A549 (cell line): ENCODE results near the gene ZSCAN2. TPM values are rescaled to one million over a fixed set of nuclear protein-coding genes. Genes with fewer than 3 reads are reported as not detected.

Experiments
- ATAC-seq, 2 experiments: fragments of 200-7000 bp in 1 of 2; fragments of >200 bp in 1 of 2; cut with Nextera tagmentation in 1 of 2; cut with Tn5 transposase in 1 of 2; 3 replicates each; pipeline versions ENCODE4 v1.8.0 to v1.9.1; 2018 to 2020; ENCODE audit warnings: mild to moderate bottlenecking in 1 of 2, moderate library complexity in 1 of 2
- CTCF ChIA-PET: fragments of 300-600 bp; sonication (Branson Sonifier 250); formaldehyde crosslinking; extraction: SDS; loops from one replicate; lab custom pipeline; 2021; ENCODE audit warnings: antibody characterized with exemption, inconsistent platforms; lab: Yijun Ruan, JAX
- POLR2A ChIA-PET: fragments of 350-600 bp; formaldehyde crosslinking; extraction: SDS; loops from one replicate; lab custom pipeline; 2021; ENCODE audit warnings: antibody characterized with exemption, inconsistent platforms; lab: Yijun Ruan, JAX
- DNase-seq, 2 experiments: peaks; one replicate each; pipeline versions ENCODE4 v3.0.0 to v3.0.0-alpha.2; 2011 to 2016; ENCODE audit warnings: low read depth in 1 of 2, low spot score in 1 of 2
- FAIRE-seq: peaks from 2 replicates; lab custom pipeline; 2011; peaks lifted over from hg19 to GRCh38; lab: Jason Lieb, UNC
- H3K27ac ChIP-seq, 2 experiments: fragments of >200 bp; sonication (Bioruptor Twin); formaldehyde crosslinking; 3 replicates each; pipeline ENCODE4 v1.5.1; 2016 to 2017
- H3K4me1 ChIP-seq: fragments of >200 bp; sonication (Bioruptor Twin); formaldehyde crosslinking; 3 replicates; pipeline ENCODE4 v1.6.1; 2016
- H3K4me2 ChIP-seq: fragments of >200 bp; sonication (Bioruptor Twin); formaldehyde crosslinking; 3 replicates; pipeline ENCODE4 v1.6.1; 2016
- H3K4me3 ChIP-seq: fragments of >200 bp; sonication (Bioruptor Twin); formaldehyde crosslinking; 3 replicates; pipeline ENCODE4 v1.5.1; 2016
- H3K9me3 ChIP-seq: fragments of >200 bp; sonication (Bioruptor Twin); formaldehyde crosslinking; 3 replicates; pipeline ENCODE4 v1.6.1; 2016
- ATOH8 ChIP-seq: fragments of 250-450 bp; sonication (Bioruptor Pico); IDR thresholded peaks from 2 replicates; pipeline ENCODE4 v1.5.0; 2020; ENCODE audit warnings: low read depth, mild to moderate bottlenecking, moderate library complexity
- BCL3 ChIP-seq: fragments of >200 bp; sonication (Bioruptor Twin); formaldehyde crosslinking; IDR thresholded peaks from 3 replicates; pipeline ENCODE4 v1.6.1; 2016
- BHLHE40 ChIP-seq: IDR thresholded peaks from 2 replicates; pipeline ENCODE4 v1.6.1; 2012; ENCODE audit warnings: low read depth, low read length, inconsistent platforms
- CBX2 ChIP-seq: fragments of 200-600 bp; sonication (generic); IDR thresholded peaks from 2 replicates; pipeline ENCODE4 v1.6.1; 2016; ENCODE audit warnings: low read depth, mild to moderate bottlenecking, borderline replicate concordance
- CHD2 ChIP-seq: fragments of 150-350 bp; IDR thresholded peaks from 2 replicates; pipeline ENCODE4 v1.6.1; 2014; ENCODE audit warnings: low read length; ENCODE audit not compliant: partially characterized antibody
- EP300 ChIP-seq, 2 experiments: fragments of >200 bp; sonication (Bioruptor Twin); formaldehyde crosslinking; IDR thresholded peaks; 2 replicates in 1 of 2; 3 replicates in 1 of 2; pipeline ENCODE4 v1.6.1; 2016 to 2017
- FOSL2 ChIP-seq, 2 experiments: fragments of 450-650 bp in 1 of 2; fragments of >200 bp in 1 of 2; sonication (Bioruptor Twin) in 1 of 2; formaldehyde crosslinking; IDR thresholded peaks; 2 replicates each; pipeline versions ENCODE4 v1.5.0 to v1.6.1; 2016 to 2020; ENCODE audit warnings: mild to moderate bottlenecking in 1 of 2, moderate library complexity in 1 of 2
- HOXB5 ChIP-seq: fragments of 250-450 bp; sonication (Bioruptor Pico); IDR thresholded peaks from 2 replicates; pipeline ENCODE4 v1.5.0; 2020; ENCODE audit warnings: mild to moderate bottlenecking, moderate library complexity
- JUN ChIP-seq, 2 experiments: fragments of >200 bp; sonication (Bioruptor Twin); formaldehyde crosslinking; IDR thresholded peaks; 2 replicates in 1 of 2; 3 replicates in 1 of 2; pipeline ENCODE4 v1.6.1; 2016 to 2017
- JUNB ChIP-seq: fragments of >200 bp; sonication (Bioruptor Twin); formaldehyde crosslinking; IDR thresholded peaks from 2 replicates; pipeline ENCODE4 v1.6.1; 2016
- KDM1A ChIP-seq: fragments of 200-600 bp; sonication (generic); IDR thresholded peaks from 2 replicates; pipeline ENCODE4 v1.6.1; 2016; ENCODE audit warnings: low read depth, mild to moderate bottlenecking
- MAFK ChIP-seq: fragments of 450-650 bp; IDR thresholded peaks from 2 replicates; pipeline ENCODE4 v1.6.1; 2014; ENCODE audit not compliant: partially characterized antibody
- MYC ChIP-seq: IDR thresholded peaks from 2 replicates; pipeline ENCODE4 v1.6.1; 2012; ENCODE audit warnings: mild to moderate bottlenecking, inconsistent platforms, low read length, improper control_type of control experiment, borderline replicate concordance
- NR3C1 ChIP-seq: fragments of >200 bp; sonication (Bioruptor Twin); formaldehyde crosslinking; IDR thresholded peaks from 3 replicates; pipeline ENCODE4 v1.6.1; 2017
- PBX3 ChIP-seq: IDR thresholded peaks from 2 replicates; pipeline ENCODE4 v1.6.1; 2012
- POLR2AphosphoS2 ChIP-seq: conservative IDR thresholded peaks from 2 replicates; pipeline ENCODE4 v1.6.1; 2012; ENCODE audit warnings: low read length, improper control_type of control experiment, inconsistent platforms
- RAD21 ChIP-seq, 2 experiments: fragments of >200 bp in 1 of 2; sonication (Bioruptor Twin) in 1 of 2; formaldehyde crosslinking in 1 of 2; IDR thresholded peaks in 1 of 2; conservative IDR thresholded peaks in 1 of 2; 2 replicates in 1 of 2; 3 replicates in 1 of 2; pipeline ENCODE4 v1.6.1; 2012 to 2018; ENCODE audit warnings: inconsistent platforms in 1 of 2
- RFX5 ChIP-seq: fragments of 450-650 bp; IDR thresholded peaks from 2 replicates; pipeline ENCODE4 v1.7.1; 2014; ENCODE audit warnings: antibody characterized with exemption, mild to moderate bottlenecking, moderate library complexity
- RNF2 ChIP-seq: fragments of 200-600 bp; sonication (generic); IDR thresholded peaks from 2 replicates; pipeline ENCODE4 v1.6.1; 2016; ENCODE audit warnings: low read depth, mild to moderate bottlenecking, antibody characterized with exemption, moderate library complexity, borderline replicate concordance
- SMC3 ChIP-seq: fragments of >200 bp; sonication (Bioruptor Twin); formaldehyde crosslinking; IDR thresholded peaks from 3 replicates; pipeline ENCODE4 v1.6.1; 2018; ENCODE audit warnings: inconsistent platforms
- ZC3H11A ChIP-seq: fragments of 450-650 bp; IDR thresholded peaks from 2 replicates; pipeline ENCODE4 v1.6.1; 2014; ENCODE audit warnings: antibody characterized with exemption, mild to moderate bottlenecking
- ZFP36 ChIP-seq: fragments of 450-650 bp; IDR thresholded peaks from 2 replicates; pipeline ENCODE4 v1.6.1; 2014; ENCODE audit warnings: borderline replicate concordance; ENCODE audit not compliant: partially characterized antibody
- ZNF302 ChIP-seq: fragments of 250-450 bp; sonication (Bioruptor Pico); IDR thresholded peaks from 2 replicates; pipeline ENCODE4 v1.9.0; 2021; ENCODE audit warnings: inconsistent platforms, mild to moderate bottlenecking, moderate library complexity
- WGBS: methylation state at CpG from one replicate; pipeline ENCODE4 v1.1.6; 2017; ENCODE audit errors: missing lambda C conversion rate; 5-methylcytosine and 5-hydroxymethylcytosine counted together
- polyA plus RNA-seq, 4 experiments: library from polyadenylated mRNA; depleted of rRNA in 3 of 4; stranded (reverse); fragments of >200 nt; fragmentation: RNase III in 1 of 4; extraction: RNeasy Plus Mini Kit Qiagen cat#74134 plus additional on column Dnase treatment in 1 of 4; gene quantifications; 2 replicates in 3 of 4; 3 replicates in 1 of 4; pipeline ENCODE4 v1.2.3, GENCODE V29; 2011 to 2017

ZSCAN2 gene
- polyA plus RNA-seq, 2 of the 4 experiments (the other 2 are of a cell fraction) = 16.5 to 17.5 TPM

GRCh38 chr15:84656972-84657371 is 56.2 kb downstream of the ZSCAN2 start (continued):
- TF ChIP-seq CHD2 (no peak), RAD21 (conservative IDR thresholded peaks at IDR 0.05 in 1 of 2, IDR thresholded peaks at IDR 0.05 in 1 of 2) (no peak), PBX3 (no peak), MAFK (no peak), HOXB5 (CRISPR knock-in tag) (no peak), KDM1A (no peak)

- Histone ChIP-seq H3K27ac (peak overlapping the region; percentile 83 to 88), H3K4me2 (peak overlapping the region; percentile 79), H3K4me1 (peaks cover 34% of the 10 kb centered on the region), H3K9me3 (no peaks in the 10 kb centered on the region), H3K4me3 (peak overlapping the region; percentile 47)
- TF ChIP-seq RFX5 (no peak), RNF2 (no peak), BHLHE40 (no peak), JUNB (no peak), CBX2 (no peak), BCL3 (no peak), SMC3 (no peak), ZNF302 (CRISPR knock-in tag) (no peak), NR3C1 (no peak), KDM1A (no peak), ZC3H11A (no peak), JUN (IDR thresholded peaks at IDR 0.05) (no peak), EP300 (IDR thresholded peaks at IDR 0.05) (no peak), FOSL2 (IDR thresholded peaks at IDR 0.05) (no peak), FOSL2 (CRISPR knock-in tag; IDR thresholded peaks at IDR 0.05) (no peak), ZFP36 (no peak), CHD2 (no peak), POLR2AphosphoS2 (no peak), ATOH8 (CRISPR knock-in tag) (no peak), MYC (no peak), PBX3 (no peak)
- FAIRE-seq (no peak), ATAC-seq (0 out of 6 replicates have a peak, but pooled peaks of 1 of the 2 experiments have one; percentile 0), DNase-seq (no peak)
- ChIA-PET POLR2A (interaction anchor here (1.6 to 2.2 kb wide), 3 partner anchors 26 to 78 kb away, joined by 3 to 27 read pairs (median 19); partner anchors contain the start of gene SEC11A), CTCF (interaction anchor here (0.6 to 8.6 kb wide), 17 partner anchors 9 to 517 kb away, joined by 3 to 85 read pairs (median 4); partner anchors contain the start of gene SEC11A)
- WGBS = 59% methylated on average over 12 of the region's 17 CpGs
These were observed 56.9 kb downstream of the ZSCAN2 start for GRCh38 chr15:84657748-84658079.
